ENCODE results near the gene B4GAT1. TPM values are rescaled to one million over a fixed set of nuclear protein-coding genes. Genes with fewer than 3 reads are reported as not detected.

B4GAT1 gene
- total and polyA plus RNA-seq, 2 of the 13 experiments (the other 11 are each of a cell fraction or from before 2014, with no cell fraction given): 40.4 to 109 TPM

DNA sequence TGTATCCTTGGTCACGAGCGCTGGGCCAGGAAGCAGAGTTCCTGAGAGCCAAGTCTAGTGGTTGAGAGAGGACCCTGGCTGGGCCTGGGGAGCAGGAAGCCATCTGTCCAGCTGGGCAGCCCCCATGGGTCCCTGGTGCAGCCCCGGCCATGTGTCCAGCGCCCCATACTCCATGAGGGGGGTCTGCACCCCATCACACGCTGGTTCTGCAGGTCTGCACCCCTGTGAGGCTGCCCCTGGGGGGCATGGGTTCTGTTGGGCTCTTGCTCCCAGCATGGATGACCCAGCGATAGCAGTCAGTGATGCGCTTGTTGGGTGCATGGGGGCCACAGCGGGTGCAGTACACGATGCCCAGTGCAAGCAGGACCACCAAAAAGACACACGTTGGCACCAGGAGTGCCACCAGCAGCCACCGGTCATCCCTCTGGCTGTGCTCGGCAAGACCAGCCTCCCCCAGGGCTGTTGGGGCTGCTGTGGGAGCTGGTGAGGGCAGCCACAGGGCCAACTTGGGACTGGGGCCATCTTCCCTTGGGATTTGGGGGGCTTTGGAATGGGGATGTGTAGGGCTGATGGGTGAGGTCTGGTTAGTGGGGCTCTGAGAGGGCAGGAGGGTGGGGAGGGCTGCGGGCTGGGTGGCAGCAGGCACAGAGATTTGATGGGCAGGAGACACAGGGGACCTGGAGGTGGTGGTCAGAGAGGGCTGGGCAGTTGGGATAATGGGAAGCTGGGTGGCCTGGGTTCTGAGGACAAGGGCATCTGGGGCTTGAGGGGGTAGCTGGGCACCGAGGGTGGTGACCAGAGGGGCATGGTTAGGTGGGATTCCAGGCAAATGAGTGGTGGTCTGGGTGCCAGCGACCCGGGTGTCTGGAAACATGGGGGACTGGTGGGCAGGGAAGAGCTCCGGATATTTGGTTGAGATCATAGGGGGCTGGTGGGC, 32.6 kb downstream of the B4GAT1 start:
- ChIA-PET POLR2A (interaction anchor here (1.3 to 4.2 kb wide), 3 partner anchors 15 to 34 kb away, joined by 3 to 35 read pairs (median 28); partner anchors contain the start of gene YIF1A), CTCF (ENCODE audit: low intra/inter-chr PET ratio, low total read pairs) (no interaction called here)
- Histone ChIP-seq H3K4me3 (replicated peaks in 1 of 3; ENCODE audit: insufficient read depth in 1 of 3, low read depth in 2 of 3, low read length in 3 of 3) (no peak overlapping the region), H4K20me1 (ENCODE audit: insufficient read depth, low read length) (no peaks in the 10 kb centered on the region), H3K9ac (ENCODE audit: insufficient read depth, low read depth, low read length) (no peak overlapping the region), H3K36me3 (replicated peaks in 1 of 2; ENCODE audit: control insufficient read depth in 1 of 2, insufficient read depth in 2 of 2, low read length in 2 of 2) (no peaks in the 10 kb centered on the region), H3K4me2 (ENCODE audit: low read depth, low read length) (peak overlapping the region; percentile 89), H3K27me3 (ENCODE audit: control insufficient read depth in 1 of 2, insufficient read depth in 2 of 2, low read length in 2 of 2) (0 out of 5 replicates have a peak, but pooled peaks cover 0 to 2% of the 10 kb centered on the region in 2 experiments), H3K79me2 (ENCODE audit: insufficient read depth, low read length) (no peaks in the 10 kb centered on the region), H3K4me1 (ENCODE audit: insufficient read depth, low read length) (peaks cover 59% of the 10 kb centered on the region), H3K27ac (ENCODE audit: extremely low read length, insufficient read depth, low read length) (no peak overlapping the region), H3K9me3 (ENCODE audit: low read length) (no peaks in the 10 kb centered on the region), H2AFZ (ENCODE audit: low read length) (no peak overlapping the region)
- FAIRE-seq (no peak), DNase-seq (ENCODE audit: low spot score) (no peak), ATAC-seq (no peak)
- no TSS peak for BruUV-seq (replicated peaks)
- peak; percentile 36 for TF ChIP-seq AGO2 (optimal IDR thresholded peaks at IDR 0.05; ENCODE audit: low read depth, low read length)
- TF ChIP-seq ZNF570 (CRISPR knock-in tag; IDR thresholded peaks at IDR 0.05; ENCODE audit: borderline replicate concordance): no peak
- TF ChIP-seq KDM4B (CRISPR knock-in tag; IDR thresholded peaks at IDR 0.05): no peak
- in situ Hi-C loops (cut with HindIII; ENCODE audit: extremely low pct_ligation_motif_present, low pct_unique_long_range_greater_than_20kb) (no loop called here), intact Hi-C loops (cut with micrococcal nuclease; ENCODE audit: unreplicated experiment) (loop anchor here (10.0 kb wide), 1 partner anchor 70 kb away; no protein-coding TSS in a partner anchor)
- 79% methylated on average over 8 of the region's 17 CpGs for WGBS (ENCODE audit: low lambda C conversion rate)

DNA sequence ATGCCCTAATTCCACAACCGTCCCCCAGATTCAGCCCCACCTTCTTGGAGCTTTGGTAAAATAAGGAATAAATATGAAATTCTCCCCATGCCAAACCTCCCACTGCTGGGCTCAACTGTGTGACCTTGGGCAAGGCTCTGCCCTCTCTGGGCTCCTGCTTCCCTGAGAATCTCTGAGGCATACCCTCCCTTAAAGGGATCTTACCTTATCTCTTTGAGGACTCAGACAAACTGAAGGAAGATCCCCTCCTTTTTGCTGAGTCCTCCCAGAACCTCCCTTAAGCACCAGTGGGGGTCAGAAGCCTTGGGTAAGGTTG, 33.3 kb downstream of the B4GAT1 start:
- Histone ChIP-seq H3K9ac (ENCODE audit: insufficient read depth, low read depth, low read length) (peak overlapping the region; percentile 83), H2AFZ (ENCODE audit: low read length) (no peak overlapping the region), H3K36me3 (replicated peaks in 1 of 2; ENCODE audit: control insufficient read depth in 1 of 2, insufficient read depth in 2 of 2, low read length in 2 of 2) (no peaks in the 10 kb centered on the region), H3K4me1 (ENCODE audit: insufficient read depth, low read length) (peaks cover 61% of the 10 kb centered on the region), H3K27ac (ENCODE audit: extremely low read length, insufficient read depth, low read length) (peak overlapping the region; percentile 97), H4K20me1 (ENCODE audit: insufficient read depth, low read length) (no peaks in the 10 kb centered on the region), H3K27me3 (ENCODE audit: control insufficient read depth in 1 of 2, insufficient read depth in 2 of 2, low read length in 2 of 2) (0 out of 5 replicates have a peak, but pooled peaks cover 0 to 3% of the 10 kb centered on the region in 2 experiments), H3K9me3 (ENCODE audit: low read length) (no peaks in the 10 kb centered on the region), H3K4me3 (replicated peaks in 1 of 3; ENCODE audit: insufficient read depth in 1 of 3, low read depth in 2 of 3, low read length in 3 of 3) (peak overlapping the region in 2 of 3 experiments; percentile 67 to 93; a peak in 3 of 6 replicates), H3K79me2 (ENCODE audit: insufficient read depth, low read length) (no peaks in the 10 kb centered on the region), H3K4me2 (ENCODE audit: low read depth, low read length) (peak overlapping the region; percentile 89)
- WGBS (ENCODE audit: low lambda C conversion rate): 0% methylated on average over 1 of the region's 1 CpG
- TF ChIP-seq RARA (CRISPR knock-in tag; IDR thresholded peaks at IDR 0.05) (no peak), TRIM24 (CRISPR knock-in tag; IDR thresholded peaks at IDR 0.05) (no peak), ZNF768 (CRISPR knock-in tag; IDR thresholded peaks at IDR 0.05) (peak; percentile 85), ZMYM3 (CRISPR knock-in tag; IDR thresholded peaks at IDR 0.05) (peak; percentile 79), ZNF547 (CRISPR knock-in tag; IDR thresholded peaks at IDR 0.05) (no peak)
- ATAC-seq (no peak), FAIRE-seq (no peak), DNase-seq (ENCODE audit: low spot score) (no peak)
- intact Hi-C loops (cut with micrococcal nuclease; ENCODE audit: unreplicated experiment) (loop anchor here (10.0 kb wide), 1 partner anchor 71 kb away; no protein-coding TSS in a partner anchor), in situ Hi-C loops (cut with HindIII; ENCODE audit: extremely low pct_ligation_motif_present, low pct_unique_long_range_greater_than_20kb) (no loop called here)
- POLR2A ChIA-PET: interaction anchor here (1.3 to 5.2 kb wide), 9 partner anchors 8 to 37 kb away, joined by 3 to 121 read pairs (median 27); partner anchors contain the start of genes B4GAT1, RIN1, TMEM151A and YIF1A
- no TSS peak for BruUV-seq (replicated peaks)
- CTCF ChIA-PET (ENCODE audit: low intra/inter-chr PET ratio, low total read pairs): interaction anchor here (4.2 kb wide), 1 partner anchor 23 kb away, joined by 32 read pairs; the partner anchor contains the start of gene RIN1
